ENCODE results near the gene SORBS1.

Gene SORBS1

DNA sequence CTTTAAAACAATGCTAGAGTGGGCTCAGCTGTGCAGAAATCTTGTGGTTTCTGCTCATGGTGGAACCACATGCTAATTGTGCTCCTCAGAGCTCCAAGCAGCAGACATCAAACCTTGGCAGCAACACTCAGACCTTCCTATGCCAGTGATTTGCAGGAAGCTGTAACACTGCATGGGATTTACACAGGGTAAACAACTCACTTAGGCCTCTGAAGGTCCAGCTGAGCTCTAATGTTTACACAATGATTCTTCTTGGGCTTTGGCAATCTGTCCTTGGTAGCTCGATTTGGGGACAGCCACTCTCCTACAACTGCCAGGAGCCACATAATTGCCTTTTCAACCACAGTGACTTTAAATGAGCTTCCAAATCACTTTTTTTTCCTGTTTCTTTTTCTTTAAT is 172.6 kb downstream of the SORBS1 start:
- no peak overlapping the region for H3K4me3 ChIP-seq (ENCODE audit: low read depth, low read length)
- TF ChIP-seq CTCF (IDR thresholded peaks at IDR 0.05; ENCODE audit: low read depth, low read length) = no peak

DNA sequence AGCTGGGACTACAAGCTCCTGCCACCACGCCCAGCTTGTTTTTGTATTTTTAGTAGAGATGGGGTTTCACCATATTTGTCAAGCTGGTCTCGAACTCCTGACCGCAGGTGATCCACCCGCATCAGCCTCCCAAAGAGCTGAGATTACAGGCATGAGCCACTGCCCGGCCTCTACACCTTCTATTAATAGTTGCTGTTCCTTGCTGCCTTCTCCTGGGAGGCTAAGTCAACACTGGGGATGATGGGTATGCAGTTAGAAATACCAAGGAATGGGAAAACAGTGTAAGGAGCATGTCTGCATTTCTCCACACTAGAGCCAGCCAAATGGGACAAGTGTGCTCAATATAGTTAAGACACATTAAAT is 173.1 kb downstream of the SORBS1 start:
- H3K4me3 ChIP-seq (ENCODE audit: low read depth, low read length) = no peak overlapping the region
- TF ChIP-seq CTCF (IDR thresholded peaks at IDR 0.05; ENCODE audit: low read depth, low read length) = no peak

DNA sequence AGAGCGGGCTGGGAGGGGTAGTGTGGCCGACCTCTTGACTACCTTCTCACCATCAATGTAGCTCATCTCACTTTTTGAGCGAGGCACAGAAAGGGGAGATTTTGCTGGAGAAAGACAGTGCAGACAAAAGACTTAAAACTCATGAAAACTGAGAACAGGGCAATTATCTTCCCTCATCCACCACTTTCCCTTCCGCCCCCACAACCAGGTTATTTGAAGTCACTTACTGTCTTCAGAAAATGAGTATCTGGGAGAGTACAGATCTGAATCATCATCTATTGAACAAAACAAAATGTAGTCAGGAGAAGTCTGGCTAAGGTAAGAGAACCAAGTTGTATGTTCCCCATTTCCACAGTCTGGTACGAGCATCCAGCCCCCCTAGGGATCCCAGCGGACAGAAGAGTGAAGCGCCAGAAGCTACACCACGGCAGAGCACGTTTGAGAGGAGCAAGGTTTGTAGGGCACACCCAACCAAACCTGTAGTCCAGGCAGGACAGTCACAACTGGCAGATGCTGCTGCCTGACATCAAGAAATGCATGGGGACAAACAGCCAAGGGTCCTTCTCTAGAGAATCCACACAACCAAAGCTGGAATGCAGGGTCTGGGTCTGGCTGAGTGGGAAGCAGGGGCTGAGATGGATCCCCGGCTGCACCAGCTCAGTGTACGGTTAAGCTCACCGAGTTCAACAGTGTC is 177.0 kb downstream of the SORBS1 start:
- no peak for TF ChIP-seq CTCF (IDR thresholded peaks at IDR 0.05; ENCODE audit: low read depth, low read length)
- no peak overlapping the region for H3K4me3 ChIP-seq (ENCODE audit: low read depth, low read length)

GRCh38 chr10:95382596-95382995 is 178.6 kb downstream of the SORBS1 start:
- H3K4me3 ChIP-seq (ENCODE audit: low read depth, low read length) = no peak overlapping the region
- no peak for TF ChIP-seq CTCF (IDR thresholded peaks at IDR 0.05; ENCODE audit: low read depth, low read length)

- TF ChIP-seq CTCF (IDR thresholded peaks at IDR 0.05; ENCODE audit: low read depth, low read length) = no peak
- H3K4me3 ChIP-seq (ENCODE audit: low read depth, low read length) = no peak overlapping the region
Observed at GRCh38 chr10:95382174-95382573, 179.0 kb downstream of the SORBS1 start.

DNA sequence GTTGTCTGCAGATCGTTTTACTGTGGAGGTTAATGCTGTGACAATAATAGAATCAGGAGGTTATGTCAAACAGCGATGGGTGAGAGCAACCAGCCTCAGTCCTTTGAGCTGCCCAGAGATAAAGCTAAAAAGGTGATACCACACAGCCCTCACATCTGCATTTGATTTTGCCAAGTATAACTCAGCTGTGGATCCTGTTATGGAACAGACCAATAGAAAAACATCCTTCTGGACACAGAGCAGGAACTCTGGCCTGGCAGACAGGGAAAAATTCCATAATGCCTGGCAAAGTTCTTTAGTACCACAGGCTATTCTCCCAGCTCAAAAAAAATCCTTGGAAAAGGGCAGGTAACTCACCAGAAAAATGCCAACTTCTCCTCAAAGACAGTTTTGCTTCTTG is 183.2 kb downstream of the SORBS1 start:
- H3K4me3 ChIP-seq (ENCODE audit: low read depth, low read length) = no peak overlapping the region
- TF ChIP-seq CTCF (IDR thresholded peaks at IDR 0.05; ENCODE audit: low read depth, low read length) = no peak

DNA sequence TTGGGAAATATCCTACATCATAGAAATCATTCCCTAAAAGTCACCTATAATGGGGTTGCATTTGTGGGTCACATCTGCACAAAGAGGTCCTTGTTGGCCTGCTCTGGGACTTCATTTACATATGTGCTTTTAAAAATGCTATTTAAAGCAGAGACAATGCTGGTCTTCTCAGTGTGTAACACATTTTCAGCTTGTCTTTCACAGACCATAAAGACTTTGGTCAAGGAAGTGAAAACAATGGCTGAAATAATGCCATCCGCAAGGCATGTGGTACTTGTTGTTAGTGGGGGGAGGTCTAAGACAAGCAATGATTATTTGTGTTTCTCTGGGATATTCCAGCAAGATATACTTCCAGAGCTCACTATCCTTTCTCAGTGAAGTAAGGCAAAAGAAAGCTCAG is 185.8 kb downstream of the SORBS1 start:
- TF ChIP-seq CTCF (IDR thresholded peaks at IDR 0.05; ENCODE audit: low read depth, low read length) = no peak
- no peak overlapping the region for H3K4me3 ChIP-seq (ENCODE audit: low read depth, low read length)
